ENCODE measurements around the gene RAB4A. TPM values are rescaled to one million over a fixed set of nuclear protein-coding genes. Genes with fewer than 3 reads are reported as not detected.
"Not testable (repeated sequence)": the region's sequence is repeated elsewhere in the genome, so short reads cannot be mapped to it uniquely, and the experiment has no call there.

The RAB4A gene
- total RNA-seq, 4 donors from 2014 or later: 37.1 to 78.4 (median 49.3) TPM

DNA sequence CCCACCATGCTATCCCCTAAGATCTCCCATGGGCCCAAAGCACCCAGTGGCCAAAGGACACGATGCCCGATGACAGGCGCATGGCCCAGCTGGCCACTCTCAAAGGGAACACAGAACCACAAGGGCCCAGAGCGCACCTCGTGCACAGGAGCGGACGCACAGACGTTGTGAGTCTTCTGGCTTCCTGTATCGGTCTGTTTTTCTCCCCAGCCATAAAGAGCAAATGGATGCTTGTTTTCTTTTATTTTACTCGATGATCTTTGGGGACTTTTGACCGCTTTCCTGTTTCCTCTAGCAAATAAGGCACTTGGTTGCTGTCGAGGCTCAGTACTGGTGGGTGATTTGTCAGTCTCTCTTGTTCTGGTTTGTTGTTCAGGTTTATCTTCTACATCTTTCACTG lies 55.7 kb downstream of the RAB4A start:
- TF ChIP-seq EP300 (IDR thresholded peaks at IDR 0.05): no peak
- TF ChIP-seq, protein P1, sequence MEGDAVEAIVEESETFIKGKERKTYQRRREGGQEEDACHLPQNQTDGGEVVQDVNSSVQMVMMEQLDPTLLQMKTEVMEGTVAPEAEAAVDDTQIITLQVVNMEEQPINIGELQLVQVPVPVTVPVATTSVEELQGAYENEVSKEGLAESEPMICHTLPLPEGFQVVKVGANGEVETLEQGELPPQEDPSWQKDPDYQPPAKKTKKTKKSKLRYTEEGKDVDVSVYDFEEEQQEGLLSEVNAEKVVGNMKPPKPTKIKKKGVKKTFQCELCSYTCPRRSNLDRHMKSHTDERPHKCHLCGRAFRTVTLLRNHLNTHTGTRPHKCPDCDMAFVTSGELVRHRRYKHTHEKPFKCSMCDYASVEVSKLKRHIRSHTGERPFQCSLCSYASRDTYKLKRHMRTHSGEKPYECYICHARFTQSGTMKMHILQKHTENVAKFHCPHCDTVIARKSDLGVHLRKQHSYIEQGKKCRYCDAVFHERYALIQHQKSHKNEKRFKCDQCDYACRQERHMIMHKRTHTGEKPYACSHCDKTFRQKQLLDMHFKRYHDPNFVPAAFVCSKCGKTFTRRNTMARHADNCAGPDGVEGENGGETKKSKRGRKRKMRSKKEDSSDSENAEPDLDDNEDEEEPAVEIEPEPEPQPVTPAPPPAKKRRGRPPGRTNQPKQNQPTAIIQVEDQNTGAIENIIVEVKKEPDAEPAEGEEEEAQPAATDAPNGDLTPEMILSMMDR (IDR thresholded peaks at IDR 0.05): no peak
- no peak for TF ChIP-seq POLR2AphosphoS5 (IDR thresholded peaks at IDR 0.05)
- TF ChIP-seq POLR2A (IDR thresholded peaks at IDR 0.05): no peak
- DNase-seq (ENCODE audit: low spot score in 2 of 2): no peak
- Histone ChIP-seq H3K36me3 (peaks cover 27% of the 10 kb centered on the region), H3K9me3 (no peaks in the 10 kb centered on the region), H3K4me1 (no peaks in the 10 kb centered on the region), H3K4me3 (no peak overlapping the region), H3K27me3 (no peaks in the 10 kb centered on the region), H3K27ac (no peak overlapping the region)
- 92% methylated on average over 12 of the region's 12 CpGs for WGBS

DNA sequence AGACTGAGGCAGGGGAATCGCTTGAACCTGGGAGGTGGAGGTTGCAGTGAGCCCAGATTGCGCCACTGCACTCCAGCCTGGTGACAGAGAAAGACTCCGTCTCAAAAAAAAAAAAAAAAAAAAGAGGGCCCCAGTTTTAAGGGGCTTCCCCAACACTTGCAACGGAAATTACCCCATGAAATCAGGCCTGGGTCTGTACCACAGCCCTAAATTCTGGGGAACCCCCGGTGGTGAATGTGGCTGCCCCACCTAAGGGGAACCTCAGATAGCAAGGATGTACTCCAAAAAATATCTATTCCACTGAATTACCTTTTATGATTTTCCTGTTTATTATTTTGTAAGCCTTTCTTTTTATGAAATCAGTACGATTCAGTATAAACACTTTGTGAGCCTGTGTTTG lies 56.9 kb downstream of the RAB4A start:
- H3K4me1 ChIP-seq; DNase-seq (ENCODE audit: low spot score in 2 of 2); H3K27ac ChIP-seq; H3K4me3 ChIP-seq; H3K9me3 ChIP-seq; H3K27me3 ChIP-seq: not testable (repeated sequence)
- 91% methylated on average over 6 of the region's 6 CpGs for WGBS
- peaks cover 23% of the 10 kb centered on the region for H3K36me3 ChIP-seq

DNA sequence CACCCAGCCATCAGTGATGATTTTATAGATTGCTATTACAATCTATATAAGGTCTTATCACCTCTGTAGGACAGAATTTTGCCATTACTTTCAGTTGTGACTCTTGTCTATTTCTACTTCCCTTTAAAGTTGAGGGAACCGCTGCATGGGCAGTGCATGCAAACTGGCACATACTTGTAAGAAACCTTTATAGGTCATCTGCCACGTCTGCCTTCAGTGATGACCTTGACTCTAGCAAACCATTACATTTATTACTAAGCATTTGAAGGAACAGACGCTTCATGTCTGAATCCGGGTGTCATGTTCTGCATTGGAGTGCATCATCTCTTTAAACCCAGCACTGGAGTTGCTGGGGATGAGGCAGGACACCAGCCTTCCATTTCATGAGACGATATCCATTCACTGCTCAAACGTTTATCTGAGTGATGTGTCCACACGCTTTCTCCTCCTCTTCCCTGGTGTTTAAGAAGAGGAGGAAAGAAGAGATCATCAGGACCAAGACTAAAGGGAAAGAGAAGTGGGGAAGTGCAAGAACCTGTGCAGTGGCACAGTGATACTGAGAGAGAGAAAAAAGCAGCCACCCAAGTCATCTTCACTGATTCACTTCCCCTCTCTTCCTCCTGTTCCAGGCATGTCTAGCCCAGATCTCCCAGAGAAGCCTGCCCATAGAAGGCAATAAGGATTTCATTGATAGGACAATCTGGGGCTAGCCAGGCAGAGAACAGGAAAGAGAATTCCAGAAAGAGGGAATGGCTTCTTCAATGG lies 57.9 kb downstream of the RAB4A start:
- H3K4me1 ChIP-seq: no peaks in the 10 kb centered on the region
- no peak overlapping the region for H3K27ac ChIP-seq
- no peaks in the 10 kb centered on the region for H3K9me3 ChIP-seq
- H3K36me3 ChIP-seq: peaks cover 13% of the 10 kb centered on the region
- H3K27me3 ChIP-seq: no peaks in the 10 kb centered on the region
- no peak for DNase-seq (ENCODE audit: low spot score in 2 of 2)
- 91% methylated on average over 7 of the region's 7 CpGs for WGBS
- TF ChIP-seq POLR2A (IDR thresholded peaks at IDR 0.05) (no peak), EP300 (IDR thresholded peaks at IDR 0.05) (no peak), POLR2AphosphoS5 (IDR thresholded peaks at IDR 0.05) (no peak)
- TF ChIP-seq, protein P1 (IDR thresholded peaks at IDR 0.05): no peak
- no peak overlapping the region for H3K4me3 ChIP-seq

DNA sequence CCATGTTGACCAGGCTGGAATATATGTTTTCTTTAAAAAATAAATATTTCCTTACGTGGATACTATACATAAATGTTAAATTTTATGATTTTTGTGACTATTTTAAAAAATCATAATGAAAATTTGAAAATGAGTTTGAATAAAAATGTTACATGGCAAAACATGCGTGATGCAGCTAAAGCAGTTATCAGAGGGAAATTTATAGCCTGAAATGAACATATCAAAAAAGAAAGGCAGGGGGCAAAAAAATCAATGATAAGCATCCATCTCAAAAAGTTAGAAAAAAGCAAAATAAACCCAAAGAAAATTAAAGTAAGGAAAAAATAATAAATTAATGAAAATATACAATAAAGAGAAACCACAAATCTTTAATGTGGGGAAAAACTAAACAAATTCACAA lies 63.4 kb downstream of the RAB4A start:
- WGBS: 80% methylated on average over 2 of the region's 2 CpGs
- Histone ChIP-seq H3K27me3 (no peaks in the 10 kb centered on the region), H3K27ac (no peak overlapping the region), H3K4me3 (no peak overlapping the region), H3K9me3 (peaks cover 8% of the 10 kb centered on the region), H3K4me1 (peaks cover 3% of the 10 kb centered on the region), H3K36me3 (no peaks in the 10 kb centered on the region)
- no peak for DNase-seq (ENCODE audit: low spot score in 2 of 2)
- TF ChIP-seq, protein P1 (IDR thresholded peaks at IDR 0.05): no peak
- no peak for TF ChIP-seq EP300 (IDR thresholded peaks at IDR 0.05)
- TF ChIP-seq POLR2A (IDR thresholded peaks at IDR 0.05): no peak
- no peak for TF ChIP-seq POLR2AphosphoS5 (IDR thresholded peaks at IDR 0.05)

DNA sequence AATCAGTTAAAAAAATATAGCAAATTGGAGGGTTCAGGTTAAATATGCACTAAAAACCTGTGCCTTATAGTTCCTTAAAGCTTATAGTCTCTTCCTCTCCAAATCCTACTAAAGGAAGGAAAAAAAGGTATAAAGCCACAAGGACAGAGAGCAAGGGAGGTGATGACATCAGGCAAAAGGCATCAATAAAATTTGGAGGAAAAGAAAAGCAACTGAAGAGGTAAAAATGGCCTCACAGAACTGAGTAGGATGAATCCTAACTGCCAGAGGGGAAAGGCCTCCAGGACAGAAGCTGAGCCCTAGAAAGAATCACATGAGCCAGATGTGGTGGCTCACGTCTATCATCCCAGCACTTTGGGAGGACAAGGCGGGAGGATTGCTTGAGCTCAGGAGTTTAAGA lies 63.8 kb downstream of the RAB4A start:
- DNase-seq (ENCODE audit: low spot score in 2 of 2): no peak
- 98% methylated on average over 2 of the region's 2 CpGs for WGBS
- H3K4me3 ChIP-seq: no peak overlapping the region
- TF ChIP-seq EP300 (IDR thresholded peaks at IDR 0.05) (no peak), POLR2AphosphoS5 (IDR thresholded peaks at IDR 0.05) (no peak), POLR2A (IDR thresholded peaks at IDR 0.05) (no peak)
- TF ChIP-seq, protein P1 (IDR thresholded peaks at IDR 0.05): no peak
- H3K27ac ChIP-seq: no peak overlapping the region
- no peaks in the 10 kb centered on the region for H3K27me3 ChIP-seq
- H3K36me3 ChIP-seq: no peaks in the 10 kb centered on the region
- peaks cover 8% of the 10 kb centered on the region for H3K9me3 ChIP-seq
- H3K4me1 ChIP-seq: peaks cover 7% of the 10 kb centered on the region
